T-cell (primary cell): Measurements from ENCODE around the gene MBTD1. TPM values are rescaled to one million over a fixed set of nuclear protein-coding genes. Genes with fewer than 3 reads are reported as not detected.

Experiments used
- ATAC-seq, 4 experiments: fragments of 200-7000 bp in 3 of 4; fragments of 150-1000 bp in 1 of 4; cut with Tn5 transposase; replicated peaks in 1 of 4; 1 replicate in 3 of 4; 2 replicates in 1 of 4; pipeline ENCODE4 v1.10.0; 2021; ENCODE audit warnings: moderate library complexity in 3 of 4, mild to moderate bottlenecking in 2 of 4, moderate number of reproducible peaks in 1 of 4
- CTCF ChIA-PET, 2 donors: fragments of 300-600 bp; sonication (Branson Sonifier 250); formaldehyde crosslinking; loops; one replicate each; lab custom pipeline; 2022; ENCODE audit warnings: antibody characterized with exemption in 2 of 2; lab: Charles Lee
- POLR2A ChIA-PET, 2 donors: fragments of 300-600 bp; sonication (Branson Sonifier 250); formaldehyde crosslinking; loops; one replicate each; lab custom pipeline; 2022; ENCODE audit warnings: antibody characterized with exemption in 2 of 2; lab: Charles Lee
- DNase-seq, 35 experiments: peaks; one replicate each; pipeline versions ENCODE4 v3.0.0 to v3.0.0-alpha.2; 2013 to 2023
- H3K27ac ChIP-seq: one replicate; pipeline ENCODE4 v1.5.1; 2013; ENCODE audit warnings: low read length
- H3K27me3 ChIP-seq, 2 experiments: replicated peaks in 1 of 2; 1 replicate in 1 of 2; 2 replicates in 1 of 2; pipeline versions ENCODE4 v1.6.1 to v1.7.0; 2013; ENCODE audit warnings: low read length in 1 of 2, mixed read lengths in 1 of 2; ENCODE audit not compliant: control insufficient read depth in 2 of 2, insufficient read depth in 2 of 2; ENCODE audit errors: extremely low read depth in 1 of 2
- H3K36me3 ChIP-seq, 2 donors: 1 replicate in 1 of 2; 2 replicates in 1 of 2; pipeline versions ENCODE4 v1.6.1 to v1.7.0; 2013; ENCODE audit warnings: low read length in 1 of 2; ENCODE audit not compliant: control insufficient read depth in 2 of 2, insufficient read depth in 1 of 2; ENCODE audit errors: extremely low read depth in 1 of 2
- H3K4me1 ChIP-seq, 2 experiments: 1 replicate in 1 of 2; 2 replicates in 1 of 2; pipeline versions ENCODE4 v1.6.1 to v1.7.0; 2013; ENCODE audit warnings: low read length in 2 of 2, mixed read lengths in 1 of 2; ENCODE audit not compliant: insufficient read depth in 2 of 2, control insufficient read depth in 1 of 2; ENCODE audit errors: extremely low read depth in 1 of 2
- H3K4me3 ChIP-seq, 2 donors: 1 replicate in 1 of 2; 2 replicates in 1 of 2; pipeline versions ENCODE4 v1.5.1 to v1.7.0; 2013; ENCODE audit warnings: mild to moderate bottlenecking in 2 of 2, low read length in 1 of 2, moderate library complexity in 1 of 2; ENCODE audit not compliant: control insufficient read depth in 1 of 2; ENCODE audit errors: extremely low read depth in 1 of 2
- H3K9me3 ChIP-seq: 2 replicates; pipeline ENCODE4 v1.7.0; 2013
- H3K27ac Mint-ChIP-seq, 2 donors: one replicate each; pipeline ENCODE4 v1.8.0; 2020 to 2021; ENCODE audit warnings: mild to moderate bottlenecking in 2 of 2, mixed read lengths in 2 of 2
- H3K27me3 Mint-ChIP-seq, 2 donors: one replicate each; pipeline ENCODE4 v1.8.0; 2021 to 2022; ENCODE audit warnings: mixed read lengths in 2 of 2
- H3K36me3 Mint-ChIP-seq: one replicate; pipeline ENCODE4 v1.8.0; 2021; ENCODE audit warnings: mixed read lengths
- H3K4me1 Mint-ChIP-seq, 3 donors: one replicate each; pipeline ENCODE4 v1.8.0; 2020 to 2022; ENCODE audit warnings: mixed read lengths in 3 of 3, mild to moderate bottlenecking in 1 of 3
- H3K4me3 Mint-ChIP-seq, 3 donors: one replicate each; pipeline ENCODE4 v1.8.0; 2020 to 2022; ENCODE audit warnings: mild to moderate bottlenecking in 3 of 3, mixed read lengths in 3 of 3, moderate library complexity in 3 of 3
- H3K9me3 Mint-ChIP-seq, 3 donors: one replicate each; pipeline ENCODE4 v1.8.0; 2020 to 2022; ENCODE audit warnings: mixed read lengths in 3 of 3
- WGBS: methylation state at CpG from one replicate; pipeline ENCODE4 v1.1.5; 2013; ENCODE audit warnings: missing lambda C conversion rate; ENCODE audit not compliant: insufficient coverage; 5-methylcytosine and 5-hydroxymethylcytosine counted together
- total RNA-seq, 35 experiments: library from RNA in 6 of 35; stranded (reverse) in 6 of 35; fragments of 120-200 nt in 1 of 35; gene quantifications; one replicate each; pipeline versions ENCODE4 v1.2.1 to v1.2.4 and lab custom pipeline; 2013 to 2026

MBTD1 gene
- total RNA-seq, 5 donors from 2014 or later (not counting 1 experiment from before 2014, with no cell fraction given): 23.2 to 27.3 (median 24.7) TPM

GRCh38 chr17:51287412-51287811 lies 27.6 kb upstream of the MBTD1 start:
- CTCF ChIA-PET: no interaction called here
- Histone ChIP-seq H3K27me3 (no peaks in the 10 kb centered on the region), H3K9me3 (no peaks in the 10 kb centered on the region), H3K27ac (no peak overlapping the region), H3K4me3 (no peak overlapping the region), H3K36me3 (peaks cover 0 to 73% of the 10 kb centered on the region in 2 donors), H3K4me1 (no peaks in the 10 kb centered on the region)
- POLR2A ChIA-PET: no interaction called here
- WGBS: 83% methylated on average over 1 of the region's 1 CpG
- Mint-ChIP-seq H3K4me1 (peaks cover 0 to 6% (median 1%) of the 10 kb centered on the region in 3 donors), H3K36me3 (peaks cover 57% of the 10 kb centered on the region), H3K27me3 (no peaks in the 10 kb centered on the region), H3K27ac (peak overlapping the region in 1 of 2 donors; percentile 23), H3K4me3 (no peak overlapping the region), H3K9me3 (no peaks in the 10 kb centered on the region)
- no peak for ATAC-seq
- no peak for DNase-seq

DNA sequence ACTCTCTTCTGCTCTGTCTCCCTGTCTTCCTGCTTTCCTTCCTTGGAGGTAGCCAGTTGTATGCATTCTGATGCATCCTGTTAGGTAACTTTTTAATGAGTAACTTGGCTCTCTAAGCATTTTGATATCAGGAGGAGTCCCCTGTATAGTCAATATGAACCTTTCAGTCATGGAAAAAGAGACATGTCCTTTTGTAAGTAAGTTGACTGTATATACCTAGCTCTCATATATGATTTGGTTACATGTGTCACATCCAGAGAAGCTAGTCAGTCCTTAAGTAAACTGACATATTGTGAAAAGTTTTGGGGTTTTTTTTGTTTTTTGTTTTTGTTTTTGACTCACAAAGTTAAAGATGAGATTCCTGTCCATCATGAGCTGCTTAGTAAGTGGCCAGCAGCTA lies 19.3 kb upstream of the MBTD1 start:
- Histone ChIP-seq H3K27me3 (no peaks in the 10 kb centered on the region), H3K4me3 (no peak overlapping the region), H3K27ac (no peak overlapping the region), H3K4me1 (no peaks in the 10 kb centered on the region), H3K36me3 (peaks cover 9 to 78% of the 10 kb centered on the region in 2 donors), H3K9me3 (no peaks in the 10 kb centered on the region)
- Mint-ChIP-seq H3K36me3 (peaks cover 64% of the 10 kb centered on the region), H3K27ac (no peak overlapping the region), H3K27me3 (no peaks in the 10 kb centered on the region), H3K9me3 (no peaks in the 10 kb centered on the region), H3K4me1 (peaks cover under 1 to 6% (median 3%) of the 10 kb centered on the region in 3 donors), H3K4me3 (no peak overlapping the region)
- no peak for ATAC-seq
- ChIA-PET POLR2A (interaction anchor here (0.5 to 0.7 kb wide), 3 partner anchors 10 to 16 kb away, joined by 3 to 6 read pairs (median 4); no protein-coding TSS in a partner anchor), CTCF (no interaction called here)
- no peak for DNase-seq

- ChIA-PET POLR2A (no interaction called here), CTCF (no interaction called here)
- no peak overlapping the region for H3K4me3 ChIP-seq
- H3K9me3 Mint-ChIP-seq: no peaks in the 10 kb centered on the region
- peaks cover 0 to 2% of the 10 kb centered on the region in 2 experiments for H3K4me1 ChIP-seq
- no peak for DNase-seq
- H3K27ac ChIP-seq: no peak overlapping the region
- H3K9me3 ChIP-seq: no peaks in the 10 kb centered on the region
- H3K36me3 Mint-ChIP-seq: peaks cover 66% of the 10 kb centered on the region
- H3K27me3 ChIP-seq: no peaks in the 10 kb centered on the region
- peaks cover 22 to 31% (median 23%) of the 10 kb centered on the region in 3 donors for H3K4me1 Mint-ChIP-seq
- ATAC-seq: no peak
- peaks cover 12 to 82% of the 10 kb centered on the region in 2 donors for H3K36me3 ChIP-seq
- H3K27ac Mint-ChIP-seq: no peak overlapping the region
- WGBS: no CpG with 5 or more reads among the region's 1 CpG
- H3K27me3 Mint-ChIP-seq: no peaks in the 10 kb centered on the region
- H3K4me3 Mint-ChIP-seq: no peak overlapping the region
Observed at GRCh38 chr17:51275381-51275780, 15.5 kb upstream of the MBTD1 start.

- Histone ChIP-seq H3K27me3 (no peaks in the 10 kb centered on the region), H3K9me3 (no peaks in the 10 kb centered on the region), H3K4me1 (peaks cover 0 to 2% of the 10 kb centered on the region in 2 experiments), H3K27ac (no peak overlapping the region), H3K4me3 (no peak overlapping the region), H3K36me3 (peaks cover 6 to 84% of the 10 kb centered on the region in 2 donors)
- H3K27me3 Mint-ChIP-seq: no peaks in the 10 kb centered on the region
- peaks cover 59% of the 10 kb centered on the region for H3K36me3 Mint-ChIP-seq
- whole genome bisulfite sequencing: 100% methylated on average over 1 of the region's 1 CpG
- no peaks in the 10 kb centered on the region for H3K9me3 Mint-ChIP-seq
- peaks cover 35 to 38% (median 35%) of the 10 kb centered on the region in 3 donors for H3K4me1 Mint-ChIP-seq
- ChIA-PET POLR2A (interaction anchor here in 1 of 2 donors (0.6 to 0.7 kb wide), 2 partner anchors 12 to 191 kb away, joined by 3 to 5 read pairs; no protein-coding TSS in a partner anchor), CTCF (no interaction called here)
- DNase-seq (no peak), ATAC-seq (no peak)
- no peak overlapping the region for H3K4me3 Mint-ChIP-seq
- H3K27ac Mint-ChIP-seq: no peak overlapping the region
Observed at GRCh38 chr17:51272812-51273211, 13.0 kb upstream of the MBTD1 start.

GRCh38 chr17:51270636-51271035 lies 10.8 kb upstream of the MBTD1 start:
- H3K4me3 Mint-ChIP-seq: no peak overlapping the region
- H3K4me1 ChIP-seq: peaks cover 0 to 2% of the 10 kb centered on the region in 2 experiments
- no peak overlapping the region for H3K4me3 ChIP-seq
- H3K27ac ChIP-seq: no peak overlapping the region
- H3K27ac Mint-ChIP-seq: no peak overlapping the region
- WGBS: no CpG with 5 or more reads among the region's 1 CpG
- peaks cover 45 to 53% (median 47%) of the 10 kb centered on the region in 3 donors for H3K4me1 Mint-ChIP-seq
- H3K27me3 ChIP-seq: no peaks in the 10 kb centered on the region
- no peaks in the 10 kb centered on the region for H3K9me3 ChIP-seq
- DNase-seq (no peak), ATAC-seq (no peak)
- CTCF ChIA-PET: interaction anchor here in 1 of 2 donors (1.0 kb wide), 1 partner anchor 13 kb away, joined by 3 read pairs; no protein-coding TSS in a partner anchor
- H3K36me3 ChIP-seq: peaks cover 6 to 83% of the 10 kb centered on the region in 2 donors
- peaks cover 57% of the 10 kb centered on the region for H3K36me3 Mint-ChIP-seq
- H3K9me3 Mint-ChIP-seq: no peaks in the 10 kb centered on the region
- H3K27me3 Mint-ChIP-seq: no peaks in the 10 kb centered on the region
- POLR2A ChIA-PET: interaction anchor here in 1 of 2 donors (0.6 kb wide), 1 partner anchor 9 kb away, joined by 3 read pairs; no protein-coding TSS in a partner anchor

- no peak for ATAC-seq
- H3K4me1 Mint-ChIP-seq: peaks cover 47 to 56% (median 49%) of the 10 kb centered on the region in 3 donors
- H3K4me3 Mint-ChIP-seq: no peak overlapping the region
- Histone ChIP-seq H3K4me1 (peaks cover 0 to 2% of the 10 kb centered on the region in 2 experiments), H3K4me3 (no peak overlapping the region), H3K36me3 (peaks cover 6 to 80% of the 10 kb centered on the region in 2 donors), H3K9me3 (no peaks in the 10 kb centered on the region), H3K27ac (no peak overlapping the region), H3K27me3 (no peaks in the 10 kb centered on the region)
- DNase-seq: no peak
- no peaks in the 10 kb centered on the region for H3K9me3 Mint-ChIP-seq
- H3K27me3 Mint-ChIP-seq: no peaks in the 10 kb centered on the region
- WGBS: 100% methylated on average over 2 of the region's 6 CpGs
- no peak overlapping the region for H3K27ac Mint-ChIP-seq
- ChIA-PET POLR2A (no interaction called here), CTCF (interaction anchor here in 1 of 2 donors (1.0 kb wide), 1 partner anchor 13 kb away, joined by 3 read pairs; no protein-coding TSS in a partner anchor)
- peaks cover 60% of the 10 kb centered on the region for H3K36me3 Mint-ChIP-seq
Observed at GRCh38 chr17:51269991-51270390, 10.1 kb upstream of the MBTD1 start.
